DOHH2 (cell line): ENCODE data around the gene TFB1M.

Experiments used
- CTCF ChIP-seq: fragments of 200-600 bp; sonication (generic); IDR thresholded peaks from one replicate; pipeline ENCODE4 v1.5.1; 2014; ENCODE audit warnings: antibody characterized with exemption, mild to moderate bottlenecking, low read depth, low read length; ENCODE audit not compliant: poor library complexity, severe bottlenecking
- EZH2phosphoT487 ChIP-seq: fragments of 200-600 bp; sonication (generic); IDR thresholded peaks from 2 replicates; pipeline ENCODE4 v1.6.1; 2017; ENCODE audit warnings: borderline replicate concordance, mild to moderate bottlenecking, antibody characterized with exemption, low read length, moderate library complexity, mixed read lengths

- TF ChIP-seq CTCF: no peak
- TF ChIP-seq EZH2phosphoT487: no peak
These were observed 30.2 kb upstream of the TFB1M start for GRCh38 chr6:155344341-155345006.
